Adrenal gland (tissue), 5 donors: ENCODE data around the gene FSD1.

Experiments
- CTCF ChIP-seq, 6 experiments: fragments of 450-650 bp in 4 of 6; fragments of 200-600 bp in 2 of 6; sonication (generic) in 1 of 6; IDR thresholded peaks; 1 replicate in 5 of 6; 2 replicates in 1 of 6; pipeline versions ENCODE4 v1.5.1 to v1.8.0; 2016 to 2021; ENCODE audit warnings: antibody characterized with exemption in 6 of 6, mild to moderate bottlenecking in 2 of 6, moderate library complexity in 1 of 6
- POLR2A ChIP-seq, 2 donors: fragments of 450-650 bp; IDR thresholded peaks; one replicate each; pipeline ENCODE4 v1.6.1; 2017; ENCODE audit warnings: antibody characterized with exemption in 2 of 2, mild to moderate bottlenecking in 2 of 2, moderate library complexity in 1 of 2
- donor health status: DM: no; HTN: no; CAD: no.

GRCh38 chr19:4303819-4304537 lies 420 bp upstream of the FSD1 start:
- TF ChIP-seq CTCF (IDR thresholded peaks at IDR 0.05) (no peak), POLR2A (IDR thresholded peaks at IDR 0.05) (no peak)
